SK-N-SH treated with all-trans-retinoic acid at 6 μM for 48 hours (cell line): ENCODE measurements around the gene AKT3.

Experiments used
- ARNTL ChIP-seq: fragments of 450-650 bp; formaldehyde crosslinking; IDR thresholded peaks from 2 replicates; pipeline ENCODE4 v1.5.0; 2020; ENCODE audit warnings: low read depth, mild to moderate bottlenecking, moderate library complexity, borderline replicate concordance
- CSDC2 ChIP-seq: fragments of 250-450 bp; sonication (Bioruptor Pico); IDR thresholded peaks from 2 replicates; pipeline ENCODE4 v1.5.0; 2020; ENCODE audit warnings: mild to moderate bottlenecking, moderate library complexity
- ISL1 ChIP-seq: fragments of 250-450 bp; sonication (Bioruptor Pico); IDR thresholded peaks from 2 replicates; pipeline ENCODE4 v2.1.2; 2022; ENCODE audit warnings: mild to moderate bottlenecking, moderate library complexity
- SNAI2 ChIP-seq: fragments of 250-450 bp; sonication (Bioruptor Pico); IDR thresholded peaks from 2 replicates; pipeline ENCODE4 v1.5.0; 2020; ENCODE audit warnings: mild to moderate bottlenecking, moderate library complexity
- TCF4 ChIP-seq: fragments of 250-450 bp; sonication (Bioruptor Pico); IDR thresholded peaks from 2 replicates; pipeline ENCODE4 v1.8.0; 2021; ENCODE audit warnings: mild to moderate bottlenecking, moderate library complexity, borderline replicate concordance
- ZC3H10 ChIP-seq: fragments of 250-450 bp; sonication (Bioruptor Pico); IDR thresholded peaks from 2 replicates; pipeline ENCODE4 v1.5.1; 2021; ENCODE audit warnings: mild to moderate bottlenecking, moderate library complexity
- ZNF8 ChIP-seq: fragments of 450-650 bp; formaldehyde crosslinking; IDR thresholded peaks from 2 replicates; pipeline ENCODE4 v1.5.0; 2020; ENCODE audit warnings: mild to moderate bottlenecking, moderate library complexity
- TF ChIP-seq, protein P1 (sequence below): fragments of 250-450 bp; sonication (Bioruptor Pico); IDR thresholded peaks from 2 replicates; pipeline ENCODE4 v1.5.1; 2021; ENCODE audit warnings: mild to moderate bottlenecking, moderate library complexity
- TF ChIP-seq, protein P2 (sequence below): fragments of 250-450 bp; sonication (Bioruptor Pico); IDR thresholded peaks from 2 replicates; pipeline ENCODE4 v1.8.0; 2021; ENCODE audit warnings: low read depth, mild to moderate bottlenecking, moderate library complexity, borderline replicate concordance
- TF ChIP-seq, protein P3 (sequence below): fragments of 250-450 bp; sonication (Bioruptor Pico); IDR thresholded peaks from 2 replicates; pipeline ENCODE4 v1.8.0; 2020; ENCODE audit warnings: mild to moderate bottlenecking, moderate library complexity, borderline replicate concordance

DNA sequence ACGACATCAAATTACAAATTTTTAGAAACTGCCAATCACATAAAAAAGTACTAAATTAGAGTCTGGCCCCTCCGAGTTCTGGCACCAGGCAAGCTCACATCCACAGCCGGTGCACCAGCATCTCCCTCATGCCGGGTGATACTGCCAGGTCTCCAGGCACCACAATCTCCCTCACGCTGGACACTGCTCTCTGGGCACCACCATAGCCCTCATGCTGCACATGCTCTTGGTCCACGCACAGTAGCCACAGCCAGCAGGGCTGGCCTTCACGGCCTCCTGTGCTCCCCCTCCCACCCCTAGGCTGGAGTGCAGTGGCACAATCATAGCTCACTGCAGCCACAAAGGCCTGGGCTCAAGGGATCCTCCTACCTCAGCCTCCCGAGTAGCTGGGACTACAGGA is 65.5 kb downstream of the AKT3 start:
- TF ChIP-seq, protein P1, sequence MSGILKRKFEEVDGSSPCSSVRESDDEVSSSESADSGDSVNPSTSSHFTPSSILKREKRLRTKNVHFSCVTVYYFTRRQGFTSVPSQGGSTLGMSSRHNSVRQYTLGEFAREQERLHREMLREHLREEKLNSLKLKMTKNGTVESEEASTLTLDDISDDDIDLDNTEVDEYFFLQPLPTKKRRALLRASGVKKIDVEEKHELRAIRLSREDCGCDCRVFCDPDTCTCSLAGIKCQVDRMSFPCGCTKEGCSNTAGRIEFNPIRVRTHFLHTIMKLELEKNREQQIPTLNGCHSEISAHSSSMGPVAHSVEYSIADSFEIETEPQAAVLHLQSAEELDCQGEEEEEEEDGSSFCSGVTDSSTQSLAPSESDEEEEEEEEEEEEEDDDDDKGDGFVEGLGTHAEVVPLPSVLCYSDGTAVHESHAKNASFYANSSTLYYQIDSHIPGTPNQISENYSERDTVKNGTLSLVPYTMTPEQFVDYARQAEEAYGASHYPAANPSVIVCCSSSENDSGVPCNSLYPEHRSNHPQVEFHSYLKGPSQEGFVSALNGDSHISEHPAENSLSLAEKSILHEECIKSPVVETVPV (CRISPR knock-in tag) = no peak
- no peak for TF ChIP-seq ISL1
- no peak for TF ChIP-seq ARNTL (CRISPR knock-in tag)
- TF ChIP-seq ZNF8 (CRISPR knock-in tag) = no peak
- TF ChIP-seq ZC3H10 (CRISPR knock-in tag) = no peak
- TF ChIP-seq, protein P2, sequence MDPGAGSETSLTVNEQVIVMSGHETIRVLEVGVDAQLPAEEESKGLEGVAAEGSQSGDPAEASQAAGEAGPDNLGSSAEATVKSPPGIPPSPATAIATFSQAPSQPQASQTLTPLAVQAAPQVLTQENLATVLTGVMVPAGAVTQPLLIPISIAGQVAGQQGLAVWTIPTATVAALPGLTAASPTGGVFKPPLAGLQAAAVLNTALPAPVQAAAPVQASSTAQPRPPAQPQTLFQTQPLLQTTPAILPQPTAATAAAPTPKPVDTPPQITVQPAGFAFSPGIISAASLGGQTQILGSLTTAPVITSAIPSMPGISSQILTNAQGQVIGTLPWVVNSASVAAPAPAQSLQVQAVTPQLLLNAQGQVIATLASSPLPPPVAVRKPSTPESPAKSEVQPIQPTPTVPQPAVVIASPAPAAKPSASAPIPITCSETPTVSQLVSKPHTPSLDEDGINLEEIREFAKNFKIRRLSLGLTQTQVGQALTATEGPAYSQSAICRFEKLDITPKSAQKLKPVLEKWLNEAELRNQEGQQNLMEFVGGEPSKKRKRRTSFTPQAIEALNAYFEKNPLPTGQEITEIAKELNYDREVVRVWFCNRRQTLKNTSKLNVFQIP (CRISPR knock-in tag) = no peak
- no peak for TF ChIP-seq TCF4 (CRISPR knock-in tag)
- TF ChIP-seq SNAI2 (CRISPR knock-in tag) = no peak
- TF ChIP-seq CSDC2 (CRISPR knock-in tag) = no peak
- TF ChIP-seq, protein P3, sequence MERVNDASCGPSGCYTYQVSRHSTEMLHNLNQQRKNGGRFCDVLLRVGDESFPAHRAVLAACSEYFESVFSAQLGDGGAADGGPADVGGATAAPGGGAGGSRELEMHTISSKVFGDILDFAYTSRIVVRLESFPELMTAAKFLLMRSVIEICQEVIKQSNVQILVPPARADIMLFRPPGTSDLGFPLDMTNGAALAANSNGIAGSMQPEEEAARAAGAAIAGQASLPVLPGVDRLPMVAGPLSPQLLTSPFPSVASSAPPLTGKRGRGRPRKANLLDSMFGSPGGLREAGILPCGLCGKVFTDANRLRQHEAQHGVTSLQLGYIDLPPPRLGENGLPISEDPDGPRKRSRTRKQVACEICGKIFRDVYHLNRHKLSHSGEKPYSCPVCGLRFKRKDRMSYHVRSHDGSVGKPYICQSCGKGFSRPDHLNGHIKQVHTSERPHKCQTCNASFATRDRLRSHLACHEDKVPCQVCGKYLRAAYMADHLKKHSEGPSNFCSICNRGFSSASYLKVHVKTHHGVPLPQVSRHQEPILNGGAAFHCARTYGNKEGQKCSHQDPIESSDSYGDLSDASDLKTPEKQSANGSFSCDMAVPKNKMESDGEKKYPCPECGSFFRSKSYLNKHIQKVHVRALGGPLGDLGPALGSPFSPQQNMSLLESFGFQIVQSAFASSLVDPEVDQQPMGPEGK (CRISPR knock-in tag) = no peak
